GM19455 (cell line): ENCODE results near the gene KCNIP2.

Experiments used
- ATAC-seq: cut with Tn5 transposase; IDR thresholded peaks from one replicate; pipeline ENCODE4 v1.9.1; 2021; ENCODE audit not compliant: unreplicated experiment

Gene KCNIP2

GRCh38 chr10:101843032-101844021, at the start of gene KCNIP2:
KCNIP2 (minus strand) TSS chr10:101843800; CDS start chr10:101843568, 232 bp downstream.
- ATAC-seq = no peak

GRCh38 chr10:101892782-101893391, 49.3 kb upstream of the KCNIP2 start:
- no peak for ATAC-seq

- ATAC-seq = no peak
Measured at GRCh38 chr10:101889256-101890210, 45.9 kb upstream of the KCNIP2 start.

- ATAC-seq = no peak
Measured at GRCh38 chr10:101888251-101888949, 44.8 kb upstream of the KCNIP2 start.

GRCh38 chr10:101887775-101888174, 44.2 kb upstream of the KCNIP2 start:
- ATAC-seq = no peak

GRCh38 chr10:101886521-101887312, 43.1 kb upstream of the KCNIP2 start:
- no peak for ATAC-seq

GRCh38 chr10:101881036-101881774, 37.6 kb upstream of the KCNIP2 start:
- ATAC-seq = no peak

GRCh38 chr10:101880232-101880573, 36.6 kb upstream of the KCNIP2 start:
- no peak for ATAC-seq

GRCh38 chr10:101879456-101880231, 36.0 kb upstream of the KCNIP2 start:
- no peak for ATAC-seq

- ATAC-seq = no peak
Measured at GRCh38 chr10:101878869-101879268, 35.3 kb upstream of the KCNIP2 start.

GRCh38 chr10:101875068-101875688, 31.6 kb upstream of the KCNIP2 start:
- no peak for ATAC-seq

GRCh38 chr10:101874252-101874651, 30.7 kb upstream of the KCNIP2 start:
- ATAC-seq = no peak

GRCh38 chr10:101867931-101868330, 24.3 kb upstream of the KCNIP2 start:
- ATAC-seq = no peak

GRCh38 chr10:101859530-101859929, 15.9 kb upstream of the KCNIP2 start:
- no peak for ATAC-seq

- peak; percentile 68 for ATAC-seq
Measured at GRCh38 chr10:101858723-101859500, 15.3 kb upstream of the KCNIP2 start.

- ATAC-seq = no peak
Measured at GRCh38 chr10:101857802-101858476, 14.3 kb upstream of the KCNIP2 start.
